Right atrium auricular region (tissue), 2 donors: ENCODE results near the gene HPCA. TPM values are rescaled to one million over a fixed set of nuclear protein-coding genes. Genes with fewer than 3 reads are reported as not detected.

Experiments
- DNase-seq: peaks from one replicate; pipeline ENCODE4 v3.0.0-alpha.2; 2019; ENCODE audit warnings: low spot score
- H3K27ac ChIP-seq, 2 donors: fragments of 200-600 bp; sonication (generic); 1 replicate in 1 of 2; 2 replicates in 1 of 2; pipeline ENCODE4 v1.5.1; 2016 to 2019
- H3K27me3 ChIP-seq, 2 donors: fragments of 200-600 bp; sonication (generic); one replicate each; pipeline versions ENCODE4 v1.5.1 to v1.6.0; 2017 to 2019
- H3K36me3 ChIP-seq: fragments of 200-600 bp; sonication (generic); one replicate; pipeline ENCODE4 v1.5.1; 2016
- H3K4me1 ChIP-seq, 2 donors: fragments of 200-600 bp; sonication (generic); one replicate each; pipeline versions ENCODE4 v1.5.1 to v1.6.0; 2017 to 2019
- H3K4me3 ChIP-seq, 2 donors: fragments of 200-600 bp; sonication (generic); 1 replicate in 1 of 2; 2 replicates in 1 of 2; pipeline ENCODE4 v1.5.1; 2017 to 2019; ENCODE audit warnings: mild to moderate bottlenecking in 1 of 2, moderate library complexity in 1 of 2
- H3K9me3 ChIP-seq, 2 donors: fragments of 200-600 bp; sonication (generic); one replicate each; pipeline ENCODE4 v1.5.1; 2019
- CTCF ChIP-seq, 2 donors: fragments of 200-600 bp; sonication (generic); IDR thresholded peaks; one replicate each; pipeline ENCODE4 v1.5.1; 2019; ENCODE audit warnings: antibody characterized with exemption in 2 of 2
- total RNA-seq, 2 donors: library from RNA; depleted of rRNA; stranded (reverse); fragments of >200 nt; gene quantifications; one replicate each; pipeline ENCODE4 v1.1.0, GENCODE V29; 2016

HPCA gene
- total RNA-seq, 2 donors from 2014 or later = not detected

GRCh38 chr1:32868806-32869455 is 17.4 kb upstream of the HPCA start:
- no peak overlapping the region for H3K4me3 ChIP-seq
- H3K27me3 ChIP-seq = no peaks in the 10 kb centered on the region
- H3K4me1 ChIP-seq = peaks cover 0 to 54% of the 10 kb centered on the region in 2 donors
- no peaks in the 10 kb centered on the region for H3K36me3 ChIP-seq
- H3K9me3 ChIP-seq = no peaks in the 10 kb centered on the region
- no peak for DNase-seq
- H3K27ac ChIP-seq = peak overlapping the region; percentile 10 to 79
- no peak for TF ChIP-seq CTCF (IDR thresholded peaks at IDR 0.05)

DNA sequence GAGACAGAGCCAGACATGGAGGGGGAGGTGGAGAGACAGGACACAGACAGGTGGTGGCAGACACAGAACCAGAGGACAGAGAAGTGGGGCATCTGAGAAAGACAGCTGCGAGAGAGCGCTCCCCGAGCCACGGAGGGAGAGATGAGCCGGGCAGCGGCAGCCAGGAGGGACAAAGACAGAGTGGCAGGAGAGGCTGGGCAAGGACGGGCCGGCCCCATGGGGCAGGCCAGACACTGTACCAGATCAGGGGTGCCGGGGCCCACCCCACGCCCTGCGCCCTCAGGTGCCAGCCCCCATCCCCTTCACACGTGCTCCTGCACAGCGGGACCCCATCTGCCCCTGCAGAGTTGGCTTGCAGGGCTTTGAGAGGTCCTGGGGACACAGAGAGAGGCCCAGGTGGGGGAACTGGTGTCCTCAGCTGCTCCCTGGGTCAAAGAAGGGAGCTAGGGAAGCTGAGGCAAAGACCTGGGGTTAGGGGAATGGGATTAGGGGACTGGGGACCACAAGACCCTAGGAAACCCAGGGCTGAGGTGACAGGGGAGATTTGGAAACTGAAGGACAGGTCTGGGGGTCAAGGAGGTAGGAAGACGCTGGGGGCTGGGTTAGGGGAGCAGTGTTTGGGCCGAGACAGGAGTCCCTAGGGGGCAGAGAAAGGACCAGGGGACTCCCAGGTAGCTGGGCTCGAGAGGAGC is 16.2 kb upstream of the HPCA start:
- no peak for DNase-seq
- no peaks in the 10 kb centered on the region for H3K9me3 ChIP-seq
- no peaks in the 10 kb centered on the region for H3K36me3 ChIP-seq
- no peaks in the 10 kb centered on the region for H3K27me3 ChIP-seq
- TF ChIP-seq CTCF (IDR thresholded peaks at IDR 0.05) = no peak
- peaks cover 0 to 42% of the 10 kb centered on the region in 2 donors for H3K4me1 ChIP-seq
- H3K4me3 ChIP-seq = peak overlapping the region; percentile 39 to 60
- H3K27ac ChIP-seq = peak overlapping the region; percentile 76 to 79

GRCh38 chr1:32870615-32871363 is 15.5 kb upstream of the HPCA start, which contains the start of gene FNDC5:
Gene FNDC5, minus strand, starts transcription at chr1:32870912.
- no peak for TF ChIP-seq CTCF (IDR thresholded peaks at IDR 0.05)
- Histone ChIP-seq H3K9me3 (no peaks in the 10 kb centered on the region), H3K36me3 (no peaks in the 10 kb centered on the region), H3K4me3 (peak within 1 kb of the TSS; percentile 46 to 60), H3K27ac (peak within 1 kb of the TSS; percentile 78 to 81), H3K27me3 (no peaks in the 10 kb centered on the region), H3K4me1 (peaks cover 0 to 35% of the 10 kb centered on the region in 2 donors)
- DNase-seq = no peak

DNA sequence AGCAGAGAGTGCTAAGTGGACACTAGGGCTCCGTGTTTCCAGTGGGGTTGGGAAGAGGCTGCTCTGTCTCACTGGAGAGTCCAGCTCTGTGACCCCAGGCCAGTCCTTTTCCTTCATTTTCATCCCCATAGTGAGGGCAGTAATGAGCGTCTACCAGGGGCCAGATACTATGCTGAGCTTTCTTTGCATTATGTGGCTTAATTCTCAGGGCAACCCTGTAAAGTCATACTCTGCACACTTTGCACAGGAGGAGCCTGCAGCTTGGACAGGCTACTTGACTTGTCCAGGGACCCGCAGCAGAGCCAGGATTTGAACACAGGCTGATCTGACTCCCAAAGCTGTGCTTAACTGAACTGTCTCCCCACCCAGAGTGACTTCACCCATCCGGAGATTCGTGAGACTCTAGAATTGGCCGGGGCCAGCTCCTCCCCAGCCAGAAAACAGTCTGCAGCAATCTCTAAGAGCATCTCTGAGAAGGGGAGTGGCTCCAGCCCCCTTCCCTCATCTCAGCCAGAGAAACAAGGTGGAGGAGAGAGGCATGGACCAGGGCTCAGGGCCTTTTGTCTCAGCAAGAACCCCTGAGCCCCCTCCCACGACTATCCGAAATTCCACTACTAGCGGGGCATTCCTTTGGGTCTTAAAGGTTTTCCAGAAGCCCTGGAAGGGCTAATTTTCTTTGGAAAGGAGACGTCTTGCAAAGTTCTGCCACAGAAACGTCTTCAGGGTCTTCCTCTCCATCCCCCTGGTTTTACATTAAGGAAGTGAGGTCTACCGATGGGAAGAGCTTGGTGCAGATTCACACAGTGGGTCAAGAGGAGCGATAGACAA is 14.7 kb upstream of the HPCA start:
- Histone ChIP-seq H3K27me3 (no peaks in the 10 kb centered on the region), H3K9me3 (no peaks in the 10 kb centered on the region), H3K4me3 (peak overlapping the region; percentile 46 to 60), H3K27ac (peak overlapping the region; percentile 78 to 81), H3K36me3 (no peaks in the 10 kb centered on the region), H3K4me1 (peaks cover 0 to 34% of the 10 kb centered on the region in 2 donors)
- DNase-seq = peak; percentile 68
- no peak for TF ChIP-seq CTCF (IDR thresholded peaks at IDR 0.05)

DNA sequence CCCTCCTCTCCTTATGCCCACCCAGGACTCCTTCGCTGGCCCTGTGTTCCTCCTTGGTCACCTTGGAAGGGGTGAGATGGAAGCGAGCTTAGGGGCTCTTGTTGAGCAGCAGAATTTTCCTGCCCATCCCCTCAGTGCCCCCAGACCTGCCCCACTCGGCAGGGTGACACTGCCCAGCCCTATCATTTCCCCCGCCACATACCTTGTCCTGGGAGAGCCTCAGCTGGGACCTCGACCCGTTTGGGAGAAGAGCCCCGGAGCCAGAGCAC is 14.2 kb upstream of the HPCA start:
- Histone ChIP-seq H3K36me3 (no peaks in the 10 kb centered on the region), H3K27ac (peak overlapping the region in 1 of 2 donors; percentile 43), H3K4me1 (peaks cover 0 to 40% of the 10 kb centered on the region in 2 donors), H3K27me3 (no peaks in the 10 kb centered on the region), H3K9me3 (no peaks in the 10 kb centered on the region), H3K4me3 (peak overlapping the region in 1 of 2 donors; percentile 17)
- DNase-seq = no peak
- no peak for TF ChIP-seq CTCF (IDR thresholded peaks at IDR 0.05)
